ENCODE measurements around the gene FBXO17. TPM values are rescaled to one million over a fixed set of nuclear protein-coding genes. Genes with fewer than 3 reads are reported as not detected.

The FBXO17 gene
- total and polyA plus RNA-seq, 2 of the 13 experiments (the other 11 are each of a cell fraction or from before 2014, with no cell fraction given): 22.1 to 58.7 TPM

DNA sequence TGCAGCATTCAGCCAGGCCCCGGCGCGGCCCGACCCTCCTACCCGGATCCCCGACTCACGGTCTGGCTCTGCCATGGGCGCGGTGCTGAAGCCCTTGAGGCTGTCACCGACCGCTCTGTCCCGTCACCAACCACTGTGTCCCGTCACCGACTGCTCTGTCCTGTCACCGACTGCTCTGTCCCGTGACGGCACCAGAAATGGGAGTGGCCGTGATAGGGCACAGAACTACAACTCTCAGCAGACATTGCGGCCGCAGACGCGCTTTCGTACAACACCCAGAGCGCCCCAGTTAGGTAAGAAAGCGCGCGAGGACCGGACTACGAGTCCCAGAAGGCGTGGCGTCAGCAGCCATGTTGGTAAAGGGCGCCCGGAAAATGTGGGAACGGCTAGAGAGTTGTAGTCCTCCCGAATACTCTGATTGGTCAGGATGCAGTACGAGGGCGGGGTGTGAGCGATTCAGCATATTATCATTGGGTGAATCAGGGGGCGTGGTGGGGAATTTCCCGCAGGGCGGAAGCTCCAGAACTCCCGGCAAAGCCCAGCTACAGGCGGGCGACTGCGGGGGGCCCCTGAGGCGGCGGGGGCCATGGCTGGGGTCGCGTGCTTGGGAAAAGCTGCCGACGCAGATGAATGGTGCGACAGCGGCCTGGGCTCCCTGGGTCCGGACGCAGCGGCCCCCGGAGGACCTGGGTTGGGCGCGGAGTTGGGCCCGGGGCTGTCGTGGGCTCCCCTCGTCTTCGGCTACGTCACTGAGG, 75.9 kb downstream of the FBXO17 start, which contains the start of the genes NFKBIB and SIRT2 (continued):
- TF ChIP-seq HOXA5 (CRISPR knock-in tag; IDR thresholded peaks at IDR 0.05) (peak; percentile 38; the same call in 1 of the 2 replicates), ZMAT3 (CRISPR knock-in tag; conservative IDR thresholded peaks at IDR 0.05) (no peak; the same call in 1 of the 2 replicates), NR2C2 (CRISPR knock-in tag; IDR thresholded peaks at IDR 0.05; ENCODE audit: borderline replicate concordance) (peak; percentile 90), ZNF382 (CRISPR knock-in tag; IDR thresholded peaks at IDR 0.05; ENCODE audit: borderline replicate concordance) (no peak), ZSCAN22 (CRISPR knock-in tag; IDR thresholded peaks at IDR 0.05) (no peak), NRL (CRISPR knock-in tag; IDR thresholded peaks at IDR 0.05; ENCODE audit: borderline replicate concordance) (peak; percentile 87), ZNF451 (CRISPR knock-in tag; IDR thresholded peaks at IDR 0.05) (0 out of 2 replicates have a peak, but pooled peaks have one; percentile 35), HCFC1 (IDR thresholded peaks at IDR 0.05; ENCODE audit: low read depth, low read length) (peak; percentile 97), PHB2 (IDR thresholded peaks at IDR 0.05; ENCODE audit: partially characterized antibody) (no peak), ZSCAN9 (CRISPR knock-in tag; IDR thresholded peaks at IDR 0.05; ENCODE audit: borderline replicate concordance) (no peak; the same call in 1 of the 2 replicates), ZMYM4 (CRISPR knock-in tag; IDR thresholded peaks at IDR 0.05) (peak; percentile 8; the same call in 1 of the 2 replicates), SRSF9 (IDR thresholded peaks at IDR 0.05; ENCODE audit: borderline replicate concordance, insufficient read depth, low read depth, low read length, poor library complexity, severe bottlenecking) (no peak), SIX4 (CRISPR knock-in tag; IDR thresholded peaks at IDR 0.05) (no peak), ZNF605 (CRISPR knock-in tag; IDR thresholded peaks at IDR 0.05) (peak; percentile 92)
- TF ChIP-seq, protein P1, sequence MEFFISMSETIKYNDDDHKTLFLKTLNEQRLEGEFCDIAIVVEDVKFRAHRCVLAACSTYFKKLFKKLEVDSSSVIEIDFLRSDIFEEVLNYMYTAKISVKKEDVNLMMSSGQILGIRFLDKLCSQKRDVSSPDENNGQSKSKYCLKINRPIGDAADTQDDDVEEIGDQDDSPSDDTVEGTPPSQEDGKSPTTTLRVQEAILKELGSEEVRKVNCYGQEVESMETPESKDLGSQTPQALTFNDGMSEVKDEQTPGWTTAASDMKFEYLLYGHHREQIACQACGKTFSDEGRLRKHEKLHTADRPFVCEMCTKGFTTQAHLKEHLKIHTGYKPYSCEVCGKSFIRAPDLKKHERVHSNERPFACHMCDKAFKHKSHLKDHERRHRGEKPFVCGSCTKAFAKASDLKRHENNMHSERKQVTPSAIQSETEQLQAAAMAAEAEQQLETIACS (CRISPR knock-in tag; IDR thresholded peaks at IDR 0.05): no peak
- TF ChIP-seq, protein P2, sequence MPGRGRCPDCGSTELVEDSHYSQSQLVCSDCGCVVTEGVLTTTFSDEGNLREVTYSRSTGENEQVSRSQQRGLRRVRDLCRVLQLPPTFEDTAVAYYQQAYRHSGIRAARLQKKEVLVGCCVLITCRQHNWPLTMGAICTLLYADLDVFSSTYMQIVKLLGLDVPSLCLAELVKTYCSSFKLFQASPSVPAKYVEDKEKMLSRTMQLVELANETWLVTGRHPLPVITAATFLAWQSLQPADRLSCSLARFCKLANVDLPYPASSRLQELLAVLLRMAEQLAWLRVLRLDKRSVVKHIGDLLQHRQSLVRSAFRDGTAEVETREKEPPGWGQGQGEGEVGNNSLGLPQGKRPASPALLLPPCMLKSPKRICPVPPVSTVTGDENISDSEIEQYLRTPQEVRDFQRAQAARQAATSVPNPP (CRISPR knock-in tag; IDR thresholded peaks at IDR 0.05): no peak
- TF ChIP-seq, protein P3, sequence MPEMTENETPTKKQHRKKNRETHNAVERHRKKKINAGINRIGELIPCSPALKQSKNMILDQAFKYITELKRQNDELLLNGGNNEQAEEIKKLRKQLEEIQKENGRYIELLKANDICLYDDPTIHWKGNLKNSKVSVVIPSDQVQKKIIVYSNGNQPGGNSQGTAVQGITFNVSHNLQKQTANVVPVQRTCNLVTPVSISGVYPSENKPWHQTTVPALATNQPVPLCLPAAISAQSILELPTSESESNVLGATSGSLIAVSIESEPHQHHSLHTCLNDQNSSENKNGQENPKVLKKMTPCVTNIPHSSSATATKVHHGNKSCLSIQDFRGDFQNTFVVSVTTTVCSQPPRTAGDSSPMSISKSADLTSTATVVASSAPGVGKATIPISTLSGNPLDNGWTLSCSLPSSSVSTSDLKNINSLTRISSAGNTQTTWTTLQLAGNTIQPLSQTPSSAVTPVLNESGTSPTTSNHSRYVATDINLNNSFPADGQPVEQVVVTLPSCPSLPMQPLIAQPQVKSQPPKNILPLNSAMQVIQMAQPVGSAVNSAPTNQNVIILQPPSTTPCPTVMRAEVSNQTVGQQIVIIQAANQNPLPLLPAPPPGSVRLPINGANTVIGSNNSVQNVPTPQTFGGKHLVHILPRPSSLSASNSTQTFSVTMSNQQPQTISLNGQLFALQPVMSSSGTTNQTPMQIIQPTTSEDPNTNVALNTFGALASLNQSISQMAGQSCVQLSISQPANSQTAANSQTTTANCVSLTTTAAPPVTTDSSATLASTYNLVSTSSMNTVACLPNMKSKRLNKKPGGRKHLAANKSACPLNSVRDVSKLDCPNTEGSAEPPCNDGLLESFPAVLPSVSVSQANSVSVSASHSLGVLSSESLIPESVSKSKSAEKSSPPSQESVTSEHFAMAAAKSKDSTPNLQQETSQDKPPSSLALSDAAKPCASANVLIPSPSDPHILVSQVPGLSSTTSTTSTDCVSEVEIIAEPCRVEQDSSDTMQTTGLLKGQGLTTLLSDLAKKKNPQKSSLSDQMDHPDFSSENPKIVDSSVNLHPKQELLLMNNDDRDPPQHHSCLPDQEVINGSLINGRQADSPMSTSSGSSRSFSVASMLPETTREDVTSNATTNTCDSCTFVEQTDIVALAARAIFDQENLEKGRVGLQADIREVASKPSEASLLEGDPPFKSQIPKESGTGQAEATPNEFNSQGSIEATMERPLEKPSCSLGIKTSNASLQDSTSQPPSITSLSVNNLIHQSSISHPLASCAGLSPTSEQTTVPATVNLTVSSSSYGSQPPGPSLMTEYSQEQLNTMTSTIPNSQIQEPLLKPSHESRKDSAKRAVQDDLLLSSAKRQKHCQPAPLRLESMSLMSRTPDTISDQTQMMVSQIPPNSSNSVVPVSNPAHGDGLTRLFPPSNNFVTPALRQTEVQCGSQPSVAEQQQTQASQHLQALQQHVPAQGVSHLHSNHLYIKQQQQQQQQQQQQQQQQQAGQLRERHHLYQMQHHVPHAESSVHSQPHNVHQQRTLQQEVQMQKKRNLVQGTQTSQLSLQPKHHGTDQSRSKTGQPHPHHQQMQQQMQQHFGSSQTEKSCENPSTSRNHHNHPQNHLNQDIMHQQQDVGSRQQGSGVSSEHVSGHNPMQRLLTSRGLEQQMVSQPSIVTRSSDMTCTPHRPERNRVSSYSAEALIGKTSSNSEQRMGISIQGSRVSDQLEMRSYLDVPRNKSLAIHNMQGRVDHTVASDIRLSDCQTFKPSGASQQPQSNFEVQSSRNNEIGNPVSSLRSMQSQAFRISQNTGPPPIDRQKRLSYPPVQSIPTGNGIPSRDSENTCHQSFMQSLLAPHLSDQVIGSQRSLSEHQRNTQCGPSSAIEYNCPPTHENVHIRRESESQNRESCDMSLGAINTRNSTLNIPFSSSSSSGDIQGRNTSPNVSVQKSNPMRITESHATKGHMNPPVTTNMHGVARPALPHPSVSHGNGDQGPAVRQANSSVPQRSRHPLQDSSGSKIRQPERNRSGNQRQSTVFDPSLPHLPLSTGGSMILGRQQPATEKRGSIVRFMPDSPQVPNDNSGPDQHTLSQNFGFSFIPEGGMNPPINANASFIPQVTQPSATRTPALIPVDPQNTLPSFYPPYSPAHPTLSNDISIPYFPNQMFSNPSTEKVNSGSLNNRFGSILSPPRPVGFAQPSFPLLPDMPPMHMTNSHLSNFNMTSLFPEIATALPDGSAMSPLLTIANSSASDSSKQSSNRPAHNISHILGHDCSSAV (CRISPR knock-in tag; IDR thresholded peaks at IDR 0.05; ENCODE audit: borderline replicate concordance): no peak
